ENCODE measurements around the gene PLCL1.
A peak's percentile ranks its signal among the peaks of the same experiment; 100 is the strongest.

Gene PLCL1

DNA sequence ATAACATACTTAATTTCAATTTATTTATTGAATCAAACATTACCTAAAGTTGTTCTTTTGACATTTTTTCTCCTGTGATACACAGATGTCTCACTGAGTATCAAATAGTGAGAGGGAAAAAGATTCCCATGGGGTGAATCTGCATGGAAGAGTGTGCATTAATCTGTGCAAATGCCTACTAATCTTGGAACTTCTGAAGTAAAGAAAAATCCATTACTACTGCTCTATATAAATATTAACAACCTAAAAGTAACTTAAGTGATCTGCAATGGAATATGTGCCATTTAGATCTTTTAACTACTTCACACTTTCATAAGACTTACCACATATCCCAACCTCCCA, 125.5 kb downstream of the PLCL1 start:
- no peak for DNase-seq

DNA sequence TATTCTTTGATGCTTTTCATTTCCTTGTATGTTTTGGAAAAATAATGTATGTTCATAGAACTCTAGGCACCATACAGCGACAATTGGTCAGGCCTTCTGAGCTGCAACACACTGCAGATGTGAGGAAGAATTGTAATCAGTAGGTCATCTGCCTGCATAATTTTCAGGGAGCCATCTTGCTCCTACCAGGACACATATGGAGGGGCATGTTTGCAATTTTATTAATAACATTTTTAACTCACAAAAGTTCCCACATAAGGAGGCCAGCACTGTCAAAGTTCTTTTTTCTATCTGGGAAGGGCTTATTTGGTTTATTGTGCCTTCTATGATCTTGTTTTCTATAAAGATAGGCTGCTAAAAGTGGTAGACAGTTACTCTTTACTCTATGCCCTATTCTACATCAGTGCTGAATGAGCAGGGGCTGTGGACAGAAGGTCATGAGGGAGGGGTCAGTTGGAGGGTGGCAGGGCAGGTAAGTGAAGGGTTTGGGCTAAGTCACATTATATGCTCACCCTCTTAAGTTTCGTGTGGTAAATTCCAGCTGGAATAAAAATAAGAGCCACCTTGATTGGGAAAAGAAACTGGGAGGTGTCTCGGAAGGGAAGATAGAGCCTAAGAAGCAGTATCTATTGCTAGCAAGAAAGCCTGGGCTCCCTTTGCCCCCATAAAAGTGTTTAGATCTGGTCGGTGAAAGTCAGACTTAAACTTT, 126.3 kb downstream of the PLCL1 start:
- no peak for DNase-seq

DNA sequence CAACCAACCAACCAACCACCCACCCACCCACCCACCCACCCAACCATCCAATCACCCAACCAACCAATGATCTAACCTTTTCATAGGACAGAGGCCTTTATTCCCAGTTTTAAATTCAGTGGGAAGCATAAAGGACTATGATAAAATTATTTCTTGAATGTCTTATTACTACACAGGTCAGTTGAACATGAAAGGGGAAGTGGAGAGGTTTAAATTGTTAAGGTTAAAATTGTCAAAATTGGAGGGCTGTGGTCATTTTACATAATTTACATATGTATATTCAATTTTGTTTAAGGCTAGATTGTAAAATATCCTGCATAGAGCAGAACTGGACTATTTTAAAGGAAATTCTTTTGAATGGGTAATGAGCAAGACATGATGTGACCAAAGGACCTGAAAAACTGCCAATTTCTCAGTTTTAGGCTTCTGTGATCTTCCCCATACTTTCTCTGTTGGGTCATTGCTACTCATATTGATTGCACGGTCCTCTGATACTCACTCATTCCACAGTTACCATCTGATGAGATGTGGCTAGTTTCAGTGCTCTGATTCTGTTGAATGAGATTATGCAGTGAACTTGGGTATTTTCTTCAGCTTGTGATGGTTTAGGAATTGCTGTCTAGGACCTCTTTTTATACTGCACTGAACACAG, 127.4 kb downstream of the PLCL1 start:
- DNase-seq, result no peak

DNA sequence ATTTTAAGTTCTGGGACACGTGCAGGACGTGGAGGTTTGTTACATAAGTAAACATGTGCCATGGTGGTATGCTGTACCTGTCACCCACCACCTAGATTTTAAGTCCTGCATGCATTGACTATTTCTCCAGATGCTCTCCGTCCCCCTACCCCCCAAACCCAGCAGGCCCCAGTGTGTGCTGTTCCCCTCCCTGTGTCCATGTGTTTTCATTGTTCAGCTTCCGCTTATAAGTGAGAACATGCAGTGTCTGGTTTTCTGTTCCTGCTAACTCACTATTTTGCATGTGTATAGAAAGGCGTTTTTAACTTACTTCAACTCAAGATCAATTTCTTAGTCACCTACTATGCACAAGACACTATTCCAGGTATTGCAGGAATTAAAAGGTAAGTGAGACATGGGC, 128.0 kb downstream of the PLCL1 start:
- no peak for DNase-seq

DNA sequence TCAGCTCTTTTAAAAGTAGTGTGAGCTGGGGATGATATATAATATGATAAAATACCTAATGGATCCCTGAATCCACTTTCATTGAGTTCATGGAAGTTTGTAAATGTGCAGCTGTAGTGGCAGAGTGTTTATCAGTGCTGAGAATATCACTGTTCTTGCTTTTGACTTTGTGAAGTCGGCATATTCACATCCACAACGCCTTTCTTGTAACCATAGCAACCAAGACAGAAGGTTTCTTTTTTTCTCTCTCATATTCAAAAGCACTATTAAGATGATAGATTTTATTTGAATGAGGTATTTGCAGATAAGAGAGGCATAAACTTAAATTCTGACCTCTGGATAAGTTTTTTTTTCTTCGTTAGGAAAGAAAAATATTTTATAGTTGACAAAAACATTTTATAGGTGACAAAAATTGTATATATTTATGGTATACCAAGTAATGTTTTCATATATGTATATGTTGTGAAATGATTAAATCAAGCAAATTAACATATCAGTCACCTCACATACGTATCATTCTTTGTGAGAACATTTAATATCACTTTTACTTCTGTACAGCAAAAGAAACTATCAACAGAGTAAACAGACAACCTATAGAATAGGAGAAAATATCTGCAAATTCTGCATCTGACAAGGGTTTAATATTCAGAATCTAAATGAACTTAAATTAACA, 130.0 kb downstream of the PLCL1 start:
- DNase-seq, result no peak

DNA sequence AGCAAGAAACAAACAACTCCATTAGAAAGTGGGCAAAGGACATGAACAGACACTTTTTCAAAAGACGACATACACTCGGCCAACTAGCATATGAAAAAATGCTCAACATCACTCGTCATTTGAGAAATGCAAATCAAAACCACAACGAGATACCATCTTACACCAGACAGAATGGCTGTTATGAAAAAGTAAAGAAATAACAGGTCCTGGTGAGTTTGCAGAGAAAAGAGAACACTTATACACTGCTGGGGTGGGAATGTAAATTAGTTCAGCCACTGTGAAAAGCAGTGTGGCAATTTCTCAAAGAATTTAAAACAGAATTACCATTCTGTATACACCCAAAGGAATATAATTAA, 130.5 kb downstream of the PLCL1 start:
- DNase-seq, result no peak

DNA sequence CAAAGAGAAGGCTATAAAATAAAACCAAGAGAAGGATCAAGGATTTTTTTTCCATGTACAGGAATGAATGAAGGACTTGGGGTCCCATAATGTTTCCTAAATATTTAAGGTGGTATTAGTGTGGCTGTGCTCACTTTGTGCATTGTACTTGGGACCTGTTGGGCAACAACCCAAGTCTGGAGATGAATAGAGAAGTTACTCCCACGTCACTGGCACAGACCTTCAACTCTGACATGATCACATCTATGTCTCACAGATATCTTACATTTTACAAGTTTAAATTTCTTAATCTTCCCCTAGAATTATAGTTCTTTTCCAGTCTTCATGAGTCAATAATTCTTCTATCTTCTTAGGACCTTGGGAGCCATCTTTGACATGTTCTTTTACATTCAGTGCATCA, 133.4 kb downstream of the PLCL1 start:
- DNase-seq, result no peak

DNA sequence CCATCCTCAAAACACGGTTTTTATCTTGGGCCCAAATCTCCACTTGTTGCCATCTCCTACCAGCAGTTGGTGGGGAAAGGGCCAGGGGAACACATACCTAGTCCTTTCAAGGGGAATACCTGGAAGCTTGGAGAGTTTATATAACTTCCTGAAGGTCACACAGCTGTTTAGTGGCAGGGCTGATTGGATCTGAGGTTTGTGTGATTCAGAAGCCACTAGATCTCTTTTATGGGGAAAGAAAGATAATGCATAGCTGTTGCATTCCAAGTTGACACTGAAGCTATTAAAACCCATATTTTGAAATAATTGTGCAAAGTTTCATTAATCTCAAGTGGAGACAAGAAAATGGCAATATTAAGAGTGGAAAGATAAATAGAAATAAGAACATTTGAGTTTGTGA, 134.2 kb downstream of the PLCL1 start:
- DNase-seq, result no peak

DNA sequence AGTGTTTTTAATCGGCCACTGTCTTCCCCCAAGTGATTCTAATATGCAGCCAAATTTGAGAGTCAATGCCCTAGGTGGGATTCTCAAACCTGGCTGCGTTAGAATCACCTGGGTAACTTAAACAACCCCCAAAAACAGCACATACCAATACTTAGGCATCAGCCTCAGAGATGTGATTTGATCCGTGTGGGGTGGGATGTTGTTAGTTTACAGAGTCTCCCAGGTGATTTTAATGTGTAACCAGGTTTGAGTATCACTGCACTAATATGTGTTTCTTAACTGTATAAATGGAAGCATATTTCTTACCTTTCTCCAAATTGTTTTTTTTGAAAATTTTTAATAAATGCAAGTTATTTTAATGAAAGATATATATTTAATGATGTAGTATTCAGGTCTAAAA, 135.4 kb downstream of the PLCL1 start:
- DNase-seq, result no peak

DNA sequence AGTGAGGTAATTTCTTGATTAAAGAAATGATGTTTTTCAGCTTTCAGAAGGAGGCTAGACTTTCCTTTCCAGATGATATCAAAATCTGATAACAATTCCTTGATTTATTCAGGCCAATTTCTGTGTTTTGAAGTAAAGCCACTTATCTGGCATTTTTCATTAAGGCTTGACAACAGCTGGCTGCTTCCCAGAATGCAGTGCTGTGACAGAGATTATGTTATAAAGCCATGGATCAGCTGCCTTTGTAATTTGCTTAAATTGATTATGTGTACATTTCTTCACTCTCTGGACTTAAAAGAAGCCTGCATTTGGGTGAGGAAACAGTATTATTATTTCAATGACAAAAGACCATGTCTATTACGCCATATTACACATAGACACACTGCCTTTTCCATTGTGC, 136.0 kb downstream of the PLCL1 start:
- no peak for DNase-seq

DNA sequence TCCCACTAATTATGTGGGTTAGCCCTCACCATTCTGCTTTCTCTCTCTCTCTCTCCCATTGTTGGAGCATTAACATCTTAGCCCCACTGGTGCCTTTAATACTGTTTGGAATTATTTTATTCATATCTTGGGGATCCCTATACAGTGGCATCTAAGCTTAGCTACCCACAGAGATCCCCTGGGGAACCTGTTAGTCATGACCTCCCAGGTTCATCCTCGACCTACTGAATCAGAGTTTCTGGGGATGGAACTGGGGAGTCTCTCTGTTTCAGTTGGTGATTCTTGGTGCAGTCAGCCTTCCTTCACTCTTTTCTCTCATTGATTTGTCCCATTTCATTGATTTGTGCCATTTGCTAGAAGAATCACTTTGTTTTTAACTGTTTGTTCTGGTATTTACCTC, 137.3 kb downstream of the PLCL1 start:
- DNase-seq, result no peak

DNA sequence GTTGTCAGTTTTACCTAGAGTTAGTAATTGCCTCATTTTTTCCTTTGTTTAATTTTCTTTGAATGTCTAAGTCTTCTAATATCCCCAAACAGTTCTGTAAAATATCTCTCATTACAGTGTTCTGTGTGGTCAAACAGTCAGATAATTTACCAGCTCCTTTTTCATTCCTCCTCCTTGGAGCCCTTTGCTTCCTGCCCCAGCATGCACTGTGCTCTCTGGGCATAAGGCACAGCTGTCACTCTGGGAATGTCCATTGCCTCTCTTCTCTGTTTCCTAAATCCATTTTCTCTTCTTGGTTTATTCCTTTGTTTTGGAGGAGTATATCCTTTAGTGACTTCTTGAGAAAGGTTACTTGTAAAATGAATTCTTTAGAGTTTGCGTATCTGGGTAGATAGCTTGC, 139.3 kb downstream of the PLCL1 start:
- no peak for DNase-seq

DNA sequence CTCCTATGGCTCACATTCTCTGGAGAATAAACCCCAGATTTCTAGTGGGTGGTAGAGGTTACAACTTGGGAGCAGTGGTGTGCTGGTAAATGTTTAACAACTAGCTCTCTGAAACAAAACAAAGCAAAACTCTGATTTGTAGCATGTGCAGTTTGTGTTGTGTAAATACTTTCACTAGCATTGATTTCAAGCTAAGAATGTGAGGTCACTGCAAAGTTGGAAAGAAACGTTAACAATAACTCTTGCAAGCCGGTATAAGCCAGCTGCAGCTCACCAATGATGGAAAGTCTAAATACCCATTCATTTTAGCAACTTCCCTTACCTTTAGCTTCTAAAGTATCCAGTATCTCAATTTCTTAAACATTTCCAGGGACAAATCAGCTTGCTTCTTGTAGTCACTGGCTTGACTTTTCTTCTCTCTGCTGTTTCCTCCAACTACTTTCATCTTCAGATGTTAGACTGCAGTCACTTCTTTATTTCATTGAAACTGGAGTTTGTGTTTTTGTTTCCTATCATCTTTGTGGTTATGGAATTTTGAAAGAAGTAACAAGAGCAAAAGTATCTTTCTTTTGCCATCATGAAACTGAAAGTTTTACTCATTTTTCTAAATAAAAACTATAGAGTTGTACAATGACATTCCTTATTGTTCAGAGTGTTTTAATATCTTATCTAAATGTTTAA, 140.2 kb downstream of the PLCL1 start:
- no peak for DNase-seq

DNA sequence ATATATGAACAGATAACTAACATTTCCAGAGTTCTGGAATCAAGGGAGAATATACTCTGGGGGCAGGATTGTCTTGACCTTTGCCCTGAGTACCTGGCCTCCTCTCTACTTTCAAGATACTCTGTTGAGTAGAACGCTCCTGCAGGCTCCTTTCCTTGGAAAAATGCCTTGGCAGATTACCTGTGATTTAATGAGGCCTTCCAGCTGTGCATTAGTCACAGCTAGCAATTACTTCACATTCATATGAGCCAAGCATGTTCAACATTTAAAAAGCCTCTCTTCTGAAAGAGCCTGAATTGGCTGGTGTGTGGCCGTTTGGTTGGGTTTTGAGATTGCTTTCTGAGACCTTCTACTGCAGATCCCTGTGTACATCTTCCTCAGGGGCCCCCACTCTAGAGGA, 142.2 kb downstream of the PLCL1 start:
- DNase-seq, result peak; percentile 1

DNA sequence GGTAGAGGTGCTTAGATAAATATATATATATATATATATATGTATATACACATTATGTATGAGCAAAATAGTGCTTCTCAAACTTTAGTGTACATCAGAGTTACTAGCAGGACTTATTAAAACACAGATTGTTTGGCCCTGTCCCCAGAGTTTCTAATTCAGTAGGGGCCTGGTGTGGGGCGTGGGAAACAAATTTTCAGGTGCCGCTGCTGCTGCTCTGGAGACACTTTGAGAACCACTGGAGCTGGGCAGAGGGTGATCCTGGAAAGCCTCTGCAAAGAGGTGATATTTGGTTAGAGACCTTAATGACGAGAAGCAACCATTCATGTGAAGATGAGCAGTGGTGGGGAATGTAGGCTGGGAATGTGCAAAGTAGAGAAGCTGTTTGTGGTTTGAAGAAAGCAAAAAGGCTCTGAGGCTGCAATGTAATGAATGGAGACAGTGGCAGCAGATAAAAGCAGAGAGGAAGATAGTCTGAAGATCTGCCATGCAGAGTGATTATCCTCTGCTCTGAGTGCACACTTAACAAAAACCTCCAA, 142.9 kb downstream of the PLCL1 start:
- DNase-seq, result no peak

DNA sequence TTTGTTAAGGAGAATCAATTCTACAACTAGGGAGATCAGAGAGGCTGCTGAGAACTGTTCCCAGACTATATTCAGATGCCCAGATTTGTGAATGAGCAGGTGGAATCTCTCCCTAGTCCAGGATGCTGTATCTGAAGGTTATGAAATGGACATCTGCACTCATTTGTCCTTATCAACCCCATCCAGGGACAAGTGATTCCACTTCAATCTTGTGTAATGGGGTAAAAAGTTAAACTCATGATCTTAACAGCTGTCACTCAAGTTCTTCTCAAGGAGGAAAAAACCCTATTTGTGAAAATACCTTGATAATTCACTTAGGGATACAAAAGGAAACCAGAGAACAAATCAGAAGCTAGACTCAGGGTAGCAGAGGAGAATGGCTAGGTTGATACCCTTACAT, 144.8 kb downstream of the PLCL1 start:
- no peak for DNase-seq

DNA sequence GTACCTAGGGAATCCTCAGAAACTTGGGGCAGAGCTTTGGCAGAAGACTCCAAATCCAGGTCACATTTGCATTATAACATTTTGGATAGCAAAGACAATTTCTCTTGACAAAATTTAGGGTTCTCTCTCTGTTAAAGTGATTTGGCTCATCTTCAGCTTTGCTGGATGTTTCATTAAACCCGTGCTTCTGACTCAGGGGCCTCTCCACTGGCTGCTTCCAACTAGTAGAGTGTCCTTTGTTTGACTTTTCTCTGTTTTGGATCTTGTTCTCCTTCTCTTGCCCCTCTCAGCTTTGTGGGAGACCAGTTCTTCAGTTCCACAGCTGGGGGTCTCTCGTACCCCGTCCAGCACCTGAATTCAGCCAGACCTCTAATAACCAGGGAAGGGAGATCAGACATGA, 145.6 kb downstream of the PLCL1 start:
- no peak for DNase-seq

DNA sequence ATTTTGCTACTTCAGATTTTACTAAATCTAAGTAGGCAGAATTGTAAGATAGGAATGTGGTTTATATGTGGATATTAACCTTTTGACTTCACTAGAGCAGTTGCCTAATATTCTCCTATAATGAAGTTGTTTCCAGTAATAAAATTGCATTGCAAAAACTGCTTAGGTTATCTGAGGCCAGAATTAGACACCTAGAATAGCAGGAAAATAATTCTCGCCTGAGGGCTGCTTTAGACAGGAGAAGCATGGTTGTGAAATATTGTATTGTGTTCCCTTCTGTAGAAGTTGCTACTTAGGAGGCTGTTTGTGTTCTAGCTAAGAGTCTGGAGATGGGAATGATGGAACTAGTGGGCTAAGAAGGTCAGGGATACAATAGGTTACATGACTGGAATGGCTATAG, 146.3 kb downstream of the PLCL1 start:
- no peak for DNase-seq

DNA sequence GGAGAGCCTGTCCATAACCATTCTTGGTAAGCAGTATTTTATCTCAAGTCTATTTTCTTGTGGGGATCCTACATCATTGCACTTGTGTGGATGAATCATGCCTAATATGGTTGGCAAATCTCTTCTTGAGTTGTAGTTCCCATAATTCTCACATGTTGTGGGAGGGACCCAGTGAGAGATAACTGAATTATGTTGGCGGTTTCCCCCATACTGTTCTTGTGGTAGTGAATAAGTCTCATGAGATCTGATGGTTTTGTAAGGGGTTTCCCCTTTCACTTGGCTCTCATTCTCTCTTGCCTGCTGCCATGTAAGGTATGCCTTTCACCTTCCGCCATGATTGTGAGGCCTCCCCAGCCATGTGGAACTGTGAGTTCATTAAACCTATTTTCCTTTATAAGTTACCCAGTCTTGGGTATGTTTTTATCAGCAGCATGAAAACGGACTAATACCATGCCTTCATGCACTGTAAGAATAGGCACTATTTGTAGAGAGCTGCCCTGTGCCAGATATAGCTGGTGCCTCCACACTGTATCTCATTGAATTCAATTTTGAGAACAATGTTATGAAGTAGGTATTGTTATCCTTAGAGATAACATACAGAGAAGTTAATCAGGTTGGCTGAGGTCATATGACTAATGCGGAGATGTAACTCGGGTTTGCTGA, 148.3 kb downstream of the PLCL1 start:
- no peak for DNase-seq

DNA sequence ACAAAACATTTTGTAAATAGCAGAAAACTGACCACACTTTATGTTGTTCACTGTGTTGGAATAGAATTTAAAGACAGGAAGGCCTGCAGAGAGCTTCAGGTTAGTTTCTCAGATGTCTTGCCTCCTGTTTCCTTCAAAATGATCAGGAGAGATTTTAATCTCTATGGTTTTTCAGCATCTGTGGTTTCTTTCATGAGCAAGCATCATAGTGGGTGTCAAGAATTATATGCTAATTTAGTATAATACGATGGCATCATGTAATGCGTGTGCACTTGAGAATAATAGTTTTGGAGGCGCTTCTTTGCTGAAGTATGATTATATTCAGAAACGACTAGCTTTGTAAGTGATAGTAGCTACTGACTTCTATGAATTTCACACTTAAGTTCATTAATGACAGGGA, 149.9 kb downstream of the PLCL1 start:
- no peak for DNase-seq

DNA sequence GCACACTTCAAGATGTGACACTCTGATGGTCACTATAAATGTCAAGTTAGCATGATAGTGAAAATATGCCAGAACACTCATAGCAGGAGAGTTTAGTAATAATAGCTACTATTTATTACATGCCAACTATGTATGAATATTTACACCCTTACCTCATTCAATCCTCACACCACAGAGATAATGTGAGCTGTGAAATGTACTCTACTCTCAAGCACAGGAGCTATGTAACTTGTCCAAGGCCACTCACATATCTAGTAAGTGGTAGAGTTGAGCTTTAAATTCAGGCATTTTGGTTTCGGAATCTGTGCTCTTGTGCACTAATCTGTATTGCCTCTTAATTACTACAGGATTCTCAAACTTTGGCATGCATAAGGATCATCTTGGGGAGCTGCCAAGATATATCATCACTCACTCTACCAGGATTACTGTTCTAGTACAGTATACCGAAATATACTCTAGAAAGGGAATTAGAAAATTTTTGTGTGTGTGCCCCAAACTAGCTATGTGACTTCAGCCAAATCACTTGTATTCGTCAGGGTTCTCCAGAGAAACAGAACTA, 154.3 kb downstream of the PLCL1 start:
- no peak for DNase-seq

DNA sequence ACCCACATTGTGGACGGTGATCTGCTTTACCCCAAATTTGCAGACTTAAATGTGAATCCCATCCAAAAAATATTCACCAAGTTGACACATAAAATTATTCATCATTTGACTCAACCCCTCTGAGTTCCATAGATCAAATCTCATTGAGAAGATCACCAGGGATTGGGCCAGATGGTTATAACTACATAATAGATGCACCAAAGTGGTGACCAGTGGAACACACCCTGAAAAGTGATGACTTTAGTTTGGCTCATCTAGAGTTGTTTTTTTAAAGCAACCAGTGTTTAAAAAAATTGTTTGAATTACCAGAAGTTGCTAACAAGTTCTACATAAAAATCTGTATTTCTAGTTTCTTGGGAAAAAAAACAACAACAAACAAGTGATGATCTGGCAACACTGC, 155.0 kb downstream of the PLCL1 start:
- no peak for DNase-seq

DNA sequence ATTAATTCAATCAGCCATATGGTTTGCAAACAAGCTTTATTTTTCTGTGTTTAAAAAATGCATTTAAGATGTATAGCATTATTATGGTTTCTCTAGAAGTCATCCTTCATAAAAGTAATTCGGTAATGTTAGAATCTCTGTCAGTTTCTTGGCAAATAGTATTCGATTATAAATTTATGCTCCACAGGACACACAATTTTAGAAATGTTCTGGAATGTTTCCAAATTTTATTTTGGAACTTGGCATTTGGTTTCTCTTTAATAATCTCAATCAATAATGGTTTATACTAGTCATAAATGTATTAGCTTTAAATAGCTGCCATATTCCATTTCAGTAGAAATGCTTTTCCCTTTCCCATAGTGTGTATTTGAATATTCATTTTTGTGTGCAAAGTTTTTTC, 156.4 kb downstream of the PLCL1 start:
- DNase-seq, result no peak
